IPS-NIHi7 (cell line): ENCODE measurements around the gene ZNF277.

Experiments used
- DNase-seq: peaks from one replicate; pipeline ENCODE4 v3.0.0; 2012; ENCODE audit warnings: mixed read lengths; ENCODE audit errors: extremely low spot score

The ZNF277 gene

DNA sequence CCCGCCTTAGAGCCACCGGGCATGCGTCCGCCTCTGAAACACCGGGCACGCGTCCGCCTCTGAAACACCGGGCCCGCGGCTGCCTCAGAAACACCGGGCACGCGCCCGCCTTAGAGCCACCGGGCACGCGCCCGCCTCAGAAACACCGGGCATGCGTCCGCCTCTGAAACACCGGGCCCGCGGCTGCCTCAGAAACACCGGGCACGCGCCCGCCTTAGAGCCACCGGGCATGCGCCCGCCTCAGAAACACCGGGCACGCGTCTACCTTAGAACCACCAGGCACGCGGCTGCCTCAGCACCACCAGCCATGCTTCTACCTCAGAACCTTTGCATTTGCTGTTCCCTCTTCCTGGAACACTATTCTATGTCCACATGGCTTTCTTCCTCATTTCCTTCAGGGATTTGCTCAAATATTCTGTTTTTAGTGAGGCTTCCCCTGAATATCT, 185.4 kb downstream of the ZNF277 start:
- DNase-seq, result peak; percentile 63
